G401 (cell line): Measurements from ENCODE around the gene NEUROG1. TPM values are rescaled to one million over a fixed set of nuclear protein-coding genes. Genes with fewer than 3 reads are reported as not detected.

Experiments used
- DNase-seq: peaks from one replicate; pipeline ENCODE4 v3.0.0-alpha.2; 2015; ENCODE audit warnings: low spot score
- in situ Hi-C: cut with HindIII; loops from 2 replicates; pipeline ENCODE4 v1.10.0; 2016; ENCODE audit warnings: low sequenced_read_pairs, mixed read lengths
- total RNA-seq: library from RNA; depleted of rRNA; stranded (reverse); fragments of >200 nt; shearing (Covaris generic); gene quantifications from 2 replicates; pipeline ENCODE4 v1.2.3, GENCODE V29; 2014; rRNA removed

The NEUROG1 gene
- total RNA-seq, 1 experiment from 2014 or later: not detected

DNA sequence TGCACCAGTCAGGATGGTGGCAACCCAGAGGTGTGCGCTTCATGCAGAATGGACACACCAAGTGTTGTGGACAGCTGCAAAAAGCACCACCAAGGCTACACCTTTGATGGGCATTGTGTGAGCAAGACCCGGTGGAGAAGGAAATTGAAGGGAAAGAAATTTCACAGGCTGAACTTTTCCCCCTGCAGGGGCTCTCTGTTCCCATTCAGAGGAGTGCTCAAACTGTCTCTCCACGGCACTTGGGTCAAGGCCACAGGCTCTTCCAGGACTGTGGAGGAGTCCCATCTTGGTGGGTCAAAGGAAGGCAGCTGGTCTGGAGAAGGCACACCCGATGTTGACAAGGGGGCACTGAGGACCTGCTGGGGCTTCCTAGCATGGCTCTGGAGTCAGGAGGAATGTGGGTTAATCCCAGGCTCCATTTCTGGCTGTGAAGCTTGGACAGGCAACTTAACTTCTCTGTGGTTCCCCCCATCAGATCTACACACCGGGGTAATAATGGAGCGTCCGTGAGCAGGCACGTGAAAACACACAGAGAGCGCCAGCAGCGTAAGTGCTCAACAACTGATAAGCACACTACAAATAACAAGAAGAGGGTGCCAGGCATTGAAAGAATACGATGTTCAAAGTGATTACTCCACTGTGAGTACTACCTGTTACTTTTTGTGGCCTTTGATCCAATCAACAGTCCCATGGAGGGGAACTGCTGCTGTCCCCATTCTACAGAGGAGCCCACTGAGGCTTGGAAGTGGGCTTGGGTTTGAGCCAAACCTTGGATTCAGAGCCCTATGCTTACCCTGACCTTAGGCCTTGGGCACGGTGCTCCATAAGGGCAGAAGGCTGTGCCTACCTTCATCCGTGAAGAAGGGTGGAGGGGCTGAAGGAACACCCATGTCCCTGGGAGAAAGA lies 49.4 kb downstream of the NEUROG1 start:
- no peak for DNase-seq
- in situ Hi-C loops: no loop called here

DNA sequence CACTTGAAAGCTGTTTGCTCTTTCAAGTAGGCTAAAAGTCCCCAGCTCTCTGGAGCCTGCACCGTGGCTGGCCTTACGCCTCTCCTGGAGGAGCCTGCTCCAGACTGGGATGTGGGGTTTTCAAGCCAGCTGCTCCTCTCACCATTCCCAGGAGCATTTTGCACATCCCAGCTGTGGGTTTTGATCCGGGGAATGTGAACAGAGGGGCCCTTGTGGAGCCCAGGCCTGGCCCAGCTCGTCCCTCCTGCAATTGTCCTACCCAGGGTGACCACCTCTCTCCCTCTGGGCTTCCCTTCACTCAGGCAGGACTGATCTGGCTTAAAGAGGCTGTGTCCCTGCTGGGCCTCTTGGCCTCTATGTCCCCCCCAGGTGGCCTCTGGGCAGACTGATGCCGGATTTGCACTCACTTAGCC lies 51.1 kb downstream of the NEUROG1 start:
- DNase-seq: no peak
- in situ Hi-C loops: no loop called here

Other genes starting within 250 kb of the NEUROG1 start
- gene MACROH2A1, start 136.7 kb downstream of the NEUROG1 start, total RNA-seq: 912 and 1,162 TPM in 2 replicates
- 0.18 and 0.24 TPM in 2 replicates for gene DCANP1, start 88.6 kb downstream of the NEUROG1 start, total RNA-seq
- 0.31 and 0.43 TPM in 2 replicates for gene TIFAB, start 83.6 kb downstream of the NEUROG1 start, total RNA-seq
- not detected in 2 replicates for gene CXCL14, start 43.0 kb upstream of the NEUROG1 start, total RNA-seq